ENCODE results near the gene LUZP1.
A peak's percentile ranks its signal among the peaks of the same experiment; 100 is the strongest.
"Not testable (repeated sequence)": the region's sequence is repeated elsewhere in the genome, so short reads cannot be mapped to it uniquely, and the experiment has no call there.

Gene LUZP1

DNA sequence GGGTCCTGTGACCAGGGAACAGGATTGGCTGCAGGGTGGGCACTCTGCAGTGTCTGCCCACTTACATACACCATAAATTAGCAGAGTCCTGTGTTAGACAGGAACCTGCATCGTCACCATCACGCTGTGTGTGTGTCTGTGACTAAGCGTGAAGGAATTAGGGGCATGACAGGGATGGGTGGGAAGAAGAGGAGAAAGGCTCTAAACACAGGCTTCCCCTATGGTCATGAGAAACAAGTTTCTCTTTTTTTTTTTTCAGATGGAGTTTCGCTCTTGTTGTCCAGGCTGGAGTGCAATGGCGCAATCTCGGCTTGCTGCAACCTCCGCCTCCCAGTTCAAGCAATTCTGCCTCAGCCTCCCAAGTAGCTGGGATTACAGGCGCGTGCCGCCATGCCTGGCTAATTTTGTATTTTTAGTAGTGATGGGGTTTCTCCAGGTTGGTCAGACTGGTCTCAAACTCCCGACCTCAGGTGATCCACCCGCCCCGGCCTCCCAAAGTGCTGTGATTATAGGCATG, 20.3 kb upstream of the LUZP1 start:
- not testable (repeated sequence) for DNase-seq (ENCODE audit: low read depth)

DNA sequence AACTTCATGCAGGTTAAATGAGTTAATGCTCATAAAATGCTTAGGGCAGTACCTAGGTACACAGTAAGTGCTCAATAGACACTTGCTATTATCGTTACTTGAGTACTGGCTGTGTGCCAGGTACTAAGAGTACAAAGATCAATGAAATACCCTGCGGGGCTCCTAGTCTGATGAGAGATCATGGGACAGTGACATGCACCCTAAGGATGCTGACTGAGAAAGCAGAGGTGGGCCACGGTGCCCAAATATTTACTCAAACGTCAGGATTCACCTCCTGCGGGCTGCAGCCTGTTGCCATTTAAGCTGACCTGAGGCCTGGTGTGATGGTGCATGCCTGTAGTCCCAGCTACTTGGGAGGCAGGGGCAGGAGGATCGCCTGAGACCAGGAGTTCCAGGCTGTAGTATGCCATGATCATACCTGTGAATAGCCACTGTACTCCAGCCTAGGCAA, 19.8 kb upstream of the LUZP1 start:
- no peak for DNase-seq (ENCODE audit: low read depth)

DNA sequence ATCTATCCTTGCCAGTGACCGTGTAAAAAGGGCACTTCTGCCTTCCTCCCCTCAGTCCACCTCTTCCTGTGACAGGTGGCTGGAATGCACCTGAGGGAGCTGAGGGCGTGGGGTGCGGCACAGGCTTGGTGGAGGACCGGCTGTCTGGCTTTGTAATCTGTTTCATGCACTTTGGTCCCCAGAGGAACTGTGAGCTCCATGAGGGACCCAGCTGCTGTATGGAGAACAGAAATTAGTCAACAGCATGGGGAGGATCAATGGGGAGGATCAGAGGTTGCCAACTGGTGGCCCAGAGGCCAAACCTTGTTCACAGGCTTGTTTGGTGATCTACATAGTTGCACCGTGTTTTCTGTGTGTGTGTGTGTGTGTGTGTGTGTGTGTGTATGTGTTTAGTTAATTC, 19.0 kb upstream of the LUZP1 start:
- DNase-seq (ENCODE audit: low read depth), result no peak

DNA sequence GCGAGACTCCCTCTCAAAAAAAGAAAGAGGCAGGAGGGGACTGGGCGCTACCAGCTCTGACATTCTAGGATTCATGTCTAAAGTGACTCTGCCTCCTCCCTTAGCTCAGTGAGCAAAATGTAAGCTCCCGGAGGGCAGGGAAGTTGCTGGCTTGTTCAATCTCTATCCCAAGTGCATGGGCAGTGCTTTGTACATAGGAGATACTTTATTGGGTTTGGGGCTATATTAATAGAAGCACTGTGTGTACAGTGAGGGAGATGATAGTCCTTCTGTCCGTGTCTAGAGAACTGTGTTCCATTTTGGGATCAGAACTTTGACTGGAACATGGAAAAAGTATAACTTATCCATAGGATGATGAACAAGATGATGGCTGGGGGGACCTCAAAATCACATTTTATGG, 16.7 kb upstream of the LUZP1 start:
- no peak for DNase-seq (ENCODE audit: low read depth)

DNA sequence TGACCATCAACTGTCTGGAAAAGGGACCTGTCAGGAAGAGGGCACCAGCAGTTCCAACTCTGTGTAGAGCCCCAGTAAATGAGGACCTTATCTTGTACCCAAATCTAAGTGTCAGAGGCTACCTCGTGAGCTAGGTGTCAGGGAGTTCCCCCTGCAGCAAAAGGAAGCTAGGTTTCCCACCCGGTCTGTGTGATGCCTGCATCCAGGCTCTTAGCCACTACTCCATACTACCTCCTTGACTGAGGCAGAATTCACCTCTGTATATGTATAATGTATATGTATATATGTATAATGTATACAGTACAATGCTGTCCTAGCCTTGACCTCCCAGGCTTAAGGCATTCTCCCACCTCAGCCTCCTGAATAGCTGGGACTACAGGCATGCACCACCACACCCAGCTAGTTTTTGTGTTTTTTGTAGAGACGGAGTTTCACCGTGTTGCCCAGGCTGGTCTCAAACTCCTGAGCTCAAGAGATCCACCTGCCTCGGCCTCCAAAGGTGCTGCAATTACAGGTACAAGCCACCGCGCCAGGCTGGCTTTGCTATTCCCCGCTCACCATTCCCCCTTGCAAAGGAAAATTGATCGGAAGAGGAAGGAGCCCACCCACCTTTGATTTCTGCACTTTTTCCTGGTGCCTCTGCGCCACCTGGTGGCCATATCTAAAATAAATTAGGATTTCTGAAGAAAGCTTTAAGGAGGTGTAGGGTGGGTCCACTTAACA, 15.7 kb upstream of the LUZP1 start:
- DNase-seq (ENCODE audit: low read depth), result no peak

DNA sequence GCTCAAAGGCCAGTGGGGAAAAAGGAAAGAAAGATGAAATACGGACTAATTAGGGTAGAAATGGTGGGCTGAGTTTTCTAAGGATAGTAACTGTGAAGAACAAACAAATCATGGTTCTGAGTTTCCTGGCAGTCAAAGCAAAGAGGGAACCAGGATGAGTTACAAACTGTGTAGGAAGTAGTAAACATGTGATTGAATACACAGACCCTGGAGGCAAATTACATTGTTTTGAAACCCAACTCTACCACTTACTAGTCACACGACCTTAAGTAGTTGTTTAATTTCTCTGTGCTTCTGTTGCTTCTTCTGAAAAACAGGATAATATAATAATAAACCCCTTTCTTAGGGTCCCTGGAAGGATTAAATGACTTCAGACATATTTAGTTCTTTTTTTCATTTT, 11.2 kb upstream of the LUZP1 start:
- no peak for DNase-seq (ENCODE audit: low read depth)

DNA sequence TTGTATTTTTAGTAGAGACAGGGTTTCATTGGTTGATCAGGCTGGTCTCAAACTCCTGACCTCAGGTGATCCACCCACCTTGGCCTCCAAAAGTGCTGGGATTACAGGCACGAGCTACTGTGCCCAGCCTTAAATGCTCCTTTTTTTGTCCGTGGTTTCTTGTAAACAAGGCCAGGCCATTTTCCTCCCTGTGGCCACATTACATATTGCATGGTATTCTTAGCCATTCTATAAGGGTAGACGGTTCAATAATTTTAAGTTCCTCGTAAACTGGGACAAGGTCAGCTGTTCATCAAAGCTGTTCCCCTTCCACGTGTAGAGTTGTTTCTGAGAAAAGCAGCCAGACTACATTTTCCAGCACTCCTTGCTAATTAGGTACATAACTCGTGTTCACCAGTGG, 10.3 kb upstream of the LUZP1 start:
- no peak for DNase-seq (ENCODE audit: low read depth)

DNA sequence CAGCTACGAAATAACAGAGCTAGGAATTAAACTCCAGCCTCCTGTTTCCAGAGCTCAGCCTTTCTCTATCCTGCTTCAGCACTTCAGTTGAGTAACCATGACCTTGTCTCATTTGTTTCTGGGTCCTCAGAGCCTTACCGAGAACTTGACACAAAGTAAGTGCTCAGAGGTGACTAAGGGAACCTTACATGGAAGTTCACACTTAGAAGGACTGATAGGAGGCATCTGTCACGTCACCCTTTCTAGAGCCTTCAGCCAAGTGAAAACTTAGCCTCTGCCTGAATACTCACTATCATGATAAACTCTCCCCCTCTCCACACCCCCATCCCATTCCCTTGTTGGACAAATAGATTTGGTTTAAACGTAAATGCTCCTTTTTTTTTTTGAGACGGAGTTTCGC, 9.8 kb upstream of the LUZP1 start:
- DNase-seq (ENCODE audit: low read depth), result no peak

DNA sequence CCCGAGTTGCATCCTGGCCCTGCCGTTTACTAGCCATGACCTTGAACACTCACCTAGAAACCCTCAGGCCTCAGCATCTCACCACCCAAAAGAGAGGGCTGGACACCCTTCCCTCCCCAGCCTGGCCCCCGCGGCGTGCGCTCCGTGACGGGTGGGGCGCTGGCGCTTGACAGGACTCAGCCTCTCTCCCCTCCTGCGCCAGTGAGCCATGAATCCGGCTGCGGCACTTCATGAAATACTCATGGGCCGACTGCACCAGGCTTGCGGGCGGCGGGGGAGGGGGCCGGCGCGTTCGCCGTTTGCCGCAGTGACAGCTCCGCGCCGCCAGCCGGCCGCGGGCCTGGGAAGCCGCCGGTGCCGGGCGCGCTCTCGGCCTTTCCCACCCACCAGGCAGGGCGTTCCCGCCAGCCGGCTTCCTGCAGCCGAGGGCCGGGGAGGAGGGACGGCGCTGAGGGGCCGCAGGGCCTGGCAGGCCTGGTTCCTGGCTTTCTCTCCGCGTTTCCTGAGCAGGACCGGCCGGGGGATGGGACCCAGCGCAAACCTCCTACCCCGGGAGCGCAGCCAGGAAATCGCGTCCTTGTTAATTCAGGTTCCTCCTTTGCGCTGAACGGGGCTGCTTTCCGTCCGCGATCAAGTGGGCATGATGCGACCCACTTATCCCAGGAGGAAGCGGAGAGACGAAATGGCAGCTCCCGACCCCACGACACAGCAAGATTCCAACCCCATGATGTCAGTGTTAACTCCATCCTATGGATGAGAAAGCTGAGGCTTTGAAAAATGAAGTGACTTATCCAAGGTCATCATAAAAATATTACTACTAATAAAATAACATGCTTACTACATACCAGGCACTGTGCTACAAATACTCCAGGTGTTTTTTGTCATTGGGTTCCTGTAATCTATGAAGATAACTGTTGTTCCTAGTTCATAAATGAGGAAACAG, 9.1 kb upstream of the LUZP1 start:
- peak; percentile 22 for DNase-seq (ENCODE audit: low read depth)

DNA sequence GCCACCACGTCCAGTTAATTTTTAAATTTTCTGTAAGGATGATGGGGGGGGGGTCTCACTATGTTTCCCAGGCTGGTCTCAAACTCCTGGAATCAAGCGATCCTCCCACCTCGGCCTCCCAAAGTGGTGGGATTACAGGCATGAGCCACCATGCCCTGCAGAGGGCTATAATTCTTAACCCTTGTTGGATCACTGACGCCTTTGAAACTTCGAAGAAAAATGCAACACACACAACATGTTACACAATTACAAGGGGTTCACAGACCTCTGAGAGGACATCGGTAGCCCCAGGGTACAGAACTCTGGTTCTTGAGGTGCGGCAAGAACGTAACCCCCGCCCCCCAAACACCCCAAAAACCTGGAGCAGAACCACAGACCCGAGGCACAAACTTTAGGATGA, 8.4 kb upstream of the LUZP1 start:
- no peak for DNase-seq (ENCODE audit: low read depth)

DNA sequence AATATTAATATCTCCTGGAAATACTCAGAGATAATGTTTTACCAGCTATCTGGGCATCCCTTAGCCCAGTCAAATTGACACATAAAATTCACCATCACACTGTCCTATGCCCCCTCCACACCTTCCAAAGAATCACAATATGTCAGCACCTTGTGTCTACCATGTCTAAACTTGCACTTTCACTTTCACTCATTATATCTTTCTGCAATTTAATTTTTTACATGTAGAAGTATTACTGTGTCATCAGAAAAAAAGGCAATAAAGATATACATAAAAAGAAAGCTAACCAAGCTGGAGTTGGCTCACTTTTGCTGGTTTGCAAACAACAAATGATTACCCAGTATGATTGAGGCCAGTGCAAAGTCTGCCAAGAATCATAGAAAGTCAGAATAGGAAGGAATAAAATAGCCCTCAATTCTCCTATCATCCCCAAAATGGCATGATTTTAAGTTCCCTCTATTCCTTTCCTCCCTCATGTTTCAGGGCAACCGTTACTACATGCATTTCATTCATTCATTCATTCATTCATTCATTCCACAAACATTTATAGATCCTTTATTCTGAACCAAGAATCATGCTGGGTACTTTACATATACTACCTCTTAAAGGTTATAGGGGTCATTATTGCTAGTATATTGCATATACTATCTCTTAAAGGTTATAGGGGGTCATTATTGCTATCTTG, 5.9 kb upstream of the LUZP1 start:
- no peak for DNase-seq (ENCODE audit: low read depth)

DNA sequence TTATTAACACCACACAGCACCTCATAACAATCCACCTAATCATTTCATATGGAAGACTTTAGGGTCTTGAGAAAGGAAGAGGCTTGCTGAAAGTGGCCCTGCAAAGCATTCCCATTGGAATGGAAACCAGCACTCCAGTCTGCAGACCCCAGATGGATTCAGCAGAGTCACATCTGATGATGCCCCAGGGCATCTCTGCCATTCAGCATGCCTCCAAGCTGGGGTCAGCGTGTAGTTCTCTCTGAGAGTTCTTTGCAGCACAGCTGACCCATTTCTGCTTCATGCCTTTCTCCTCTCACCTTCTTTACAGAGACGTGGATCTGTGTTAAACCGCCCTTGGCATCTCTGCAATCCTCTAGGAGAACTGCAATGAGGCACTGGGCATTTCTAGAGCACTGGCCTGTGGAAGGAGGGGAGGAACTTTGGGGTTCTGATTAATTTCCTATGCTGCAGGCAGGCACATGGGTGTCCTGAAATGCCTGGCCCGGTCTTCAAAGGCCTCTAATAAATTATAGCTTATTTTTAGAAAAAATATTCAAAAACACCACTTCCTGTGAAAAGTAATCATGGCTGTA, 2.6 kb upstream of the LUZP1 start:
- no peak for DNase-seq (ENCODE audit: low read depth)

DNA sequence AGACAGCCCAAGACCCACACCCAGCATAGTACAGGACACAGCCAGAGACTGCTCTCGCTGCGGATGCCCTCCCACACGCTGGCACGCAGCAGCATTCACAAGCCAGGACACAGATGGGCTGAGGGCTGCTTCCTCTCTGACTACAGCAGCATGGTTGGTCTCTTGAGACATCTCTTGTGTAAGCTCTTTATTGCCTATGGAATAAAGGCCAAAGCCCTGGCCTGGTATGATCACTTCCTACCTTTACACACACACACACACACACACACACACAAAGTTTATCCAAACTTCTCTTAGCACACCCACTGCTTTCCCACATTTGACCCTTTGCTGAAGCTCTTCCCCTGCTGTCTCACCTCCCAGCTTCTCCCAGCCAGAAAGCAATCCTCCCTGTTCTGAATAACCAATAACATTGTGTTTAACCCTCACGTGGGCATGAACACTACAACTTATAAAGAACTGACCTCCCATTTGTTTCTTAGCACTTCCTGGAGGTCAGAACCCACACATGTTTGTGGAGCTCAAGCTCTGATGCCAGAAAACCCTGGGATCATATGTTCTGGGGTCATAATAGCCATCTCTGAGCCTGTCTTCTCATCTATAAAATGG, 1.2 kb upstream of the LUZP1 start:
- no peak for DNase-seq (ENCODE audit: low read depth)

DNA sequence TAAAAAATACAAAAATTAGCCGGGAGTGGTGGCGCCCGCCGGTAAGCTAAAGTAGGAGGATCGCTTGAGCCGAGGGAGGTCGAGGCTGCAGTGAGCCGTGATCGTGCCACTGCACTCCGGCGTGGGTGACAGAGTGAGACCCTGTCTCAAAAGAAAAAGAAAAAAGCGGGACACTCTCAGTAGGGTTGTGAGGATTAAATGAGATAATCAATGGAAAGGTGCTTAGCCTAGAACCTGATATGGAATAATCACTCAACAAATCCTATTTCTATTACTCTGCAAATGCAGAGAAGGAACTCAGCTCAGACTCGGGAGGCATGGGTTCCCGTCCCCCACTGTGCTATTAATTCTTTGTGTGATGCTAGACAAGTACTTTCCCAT, 529 bp upstream of the LUZP1 start:
- DNase-seq (ENCODE audit: low read depth), result no peak

DNA sequence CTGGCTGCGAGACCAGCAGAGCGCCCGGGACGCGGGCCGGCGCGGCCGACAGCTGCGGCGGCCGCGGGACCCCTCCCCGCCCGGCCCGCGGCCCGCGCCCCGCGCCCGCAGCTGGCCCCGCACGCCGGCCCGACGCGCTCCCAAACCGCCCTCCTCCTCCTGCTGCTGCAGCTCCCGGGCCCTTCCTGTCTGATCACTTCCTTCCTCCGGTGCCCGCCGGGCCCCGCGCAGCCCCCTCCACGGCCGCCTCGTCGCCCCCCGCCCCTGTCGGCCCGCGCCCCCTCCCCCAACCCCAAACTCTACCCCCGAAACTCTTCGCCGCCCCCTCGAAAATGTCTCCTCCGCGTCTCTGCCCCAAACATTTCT, 594 bp downstream of the LUZP1 start:
- DNase-seq (ENCODE audit: low read depth), result peak; percentile 16

DNA sequence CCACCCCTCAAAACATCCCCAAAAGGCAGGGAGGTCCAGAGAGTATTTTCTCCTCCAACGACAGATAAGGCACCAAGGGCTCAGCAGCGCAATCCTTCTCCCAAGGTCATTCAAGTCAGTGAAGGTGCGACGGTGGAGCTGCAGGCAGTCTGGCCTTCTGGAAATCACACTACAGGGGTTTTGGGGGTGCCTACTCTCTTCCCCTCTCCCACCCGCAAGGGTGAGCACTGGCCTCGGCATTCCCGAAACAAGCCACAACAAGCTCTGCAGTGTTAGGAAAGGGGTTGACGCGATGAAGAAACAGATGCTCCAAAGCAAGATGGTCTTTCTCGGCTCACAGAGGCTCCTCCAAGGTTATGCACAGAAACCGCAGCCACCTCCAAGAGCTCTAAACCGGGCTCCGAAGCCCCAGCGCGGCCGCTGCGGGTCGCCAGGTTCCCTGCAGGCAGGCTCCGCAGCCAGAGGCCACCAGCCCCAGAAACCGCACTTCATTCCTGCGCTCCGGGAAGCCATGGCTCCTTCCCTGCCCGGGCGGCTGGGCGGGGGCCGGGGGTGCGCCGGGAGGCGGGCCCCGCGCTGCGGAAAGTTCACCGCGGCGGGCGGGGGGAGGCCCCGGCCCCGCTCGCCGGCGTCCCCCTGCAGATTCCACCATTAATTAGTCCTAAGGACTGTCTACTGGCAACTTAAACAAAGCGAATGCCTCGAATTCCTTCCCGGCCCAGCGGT, 1.1 kb downstream of the LUZP1 start:
- peak; percentile 32 for DNase-seq (ENCODE audit: low read depth)

DNA sequence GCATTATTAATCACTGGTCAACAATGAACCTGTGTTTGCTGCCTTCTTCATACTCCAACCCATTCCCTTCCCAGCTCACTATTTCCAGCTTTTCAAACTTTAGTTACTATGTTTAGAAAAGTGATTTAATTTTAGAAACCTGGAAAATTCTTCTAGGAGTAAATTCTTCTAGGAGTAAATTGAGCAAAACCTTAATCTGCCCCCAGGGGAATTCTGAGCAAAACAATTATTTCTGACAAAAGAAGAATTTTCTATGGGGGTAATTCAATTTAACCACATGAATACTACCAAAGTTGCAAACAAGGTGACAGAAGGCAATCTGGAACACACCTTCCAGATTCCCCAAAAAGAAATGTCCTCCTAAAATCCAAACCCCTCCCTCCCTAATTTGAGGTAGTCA, 1.8 kb downstream of the LUZP1 start:
- DNase-seq (ENCODE audit: low read depth), result no peak

DNA sequence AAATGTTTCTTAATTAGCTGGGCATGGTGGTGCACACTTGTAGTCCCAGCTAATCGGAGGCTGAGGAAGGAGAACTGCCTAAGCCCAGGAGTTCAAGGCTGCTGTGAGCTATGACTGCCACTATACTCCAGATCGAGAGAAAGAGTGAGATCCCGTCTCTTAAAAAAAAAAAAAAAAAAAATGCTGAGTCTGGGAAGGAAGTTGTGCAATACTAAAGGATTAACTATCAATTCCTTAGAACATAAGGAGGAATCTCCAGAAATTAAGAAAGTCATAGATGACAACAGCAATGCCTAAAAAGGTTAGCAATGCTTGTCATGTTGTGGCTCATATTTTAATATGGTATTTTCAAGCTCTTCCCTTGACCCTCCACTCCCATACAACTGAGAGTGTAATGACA, 5.3 kb downstream of the LUZP1 start:
- DNase-seq (ENCODE audit: low read depth), result no peak

DNA sequence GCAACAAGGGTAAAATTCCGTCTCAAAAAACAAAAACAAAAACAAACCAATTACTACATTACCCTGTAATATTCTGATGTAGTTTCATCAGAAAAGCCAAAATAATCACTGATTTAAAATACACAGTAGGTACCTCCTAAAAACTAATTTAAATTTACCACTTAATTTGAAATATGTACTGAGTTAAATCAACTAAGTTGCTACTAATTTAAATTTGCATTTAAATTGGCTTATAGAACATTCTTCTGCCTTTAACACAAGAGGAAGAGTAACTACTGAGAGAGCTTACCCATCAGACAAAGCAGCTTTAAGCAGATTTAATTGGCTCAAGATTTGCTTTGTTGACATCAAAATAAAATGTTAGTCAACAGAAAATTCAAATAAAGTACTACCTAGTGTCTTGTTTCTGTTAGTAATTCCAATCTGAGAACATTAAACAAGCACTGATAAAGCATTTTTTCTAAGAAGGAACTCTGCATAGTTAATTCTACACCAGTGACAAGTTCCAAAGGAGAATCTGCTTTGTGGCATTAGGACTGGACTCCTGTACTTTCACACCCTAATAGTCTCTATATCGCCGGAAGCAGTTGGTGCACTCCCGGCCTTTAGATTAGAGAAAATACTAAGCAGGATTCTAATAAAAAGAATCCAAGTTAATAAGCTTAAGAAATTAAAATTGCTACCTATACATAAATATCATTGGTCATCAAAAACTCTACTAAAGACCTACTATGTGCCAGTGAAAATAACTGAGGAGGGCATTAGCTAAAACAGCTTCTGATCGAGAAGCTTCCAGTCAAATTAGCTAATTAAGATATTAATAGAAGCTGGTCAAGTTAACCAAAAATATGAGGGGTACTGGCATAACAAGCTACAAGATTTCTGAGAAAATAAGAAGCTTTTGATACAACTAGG, 8.4 kb downstream of the LUZP1 start:
- DNase-seq (ENCODE audit: low read depth), result no peak

DNA sequence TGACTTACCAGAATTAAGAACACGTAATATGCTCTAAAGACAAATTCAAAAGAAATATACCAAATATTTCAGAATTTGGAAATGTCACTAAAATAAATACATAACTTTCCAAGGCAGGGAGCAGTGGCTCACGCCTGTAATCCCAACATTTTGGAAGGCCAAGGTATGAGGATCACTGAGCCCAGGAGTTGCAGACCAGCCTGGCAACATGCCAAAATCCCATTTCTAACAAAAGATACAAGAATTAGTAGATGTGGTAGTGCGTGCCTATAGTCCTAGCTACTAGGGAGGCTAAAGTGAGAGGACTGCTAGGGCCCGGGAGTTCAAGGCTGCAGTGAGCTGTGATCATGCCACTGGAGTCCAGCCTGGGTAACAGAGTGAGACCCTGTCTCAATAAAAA, 11.7 kb downstream of the LUZP1 start:
- DNase-seq (ENCODE audit: low read depth), result no peak

Data from T follicular helper cell (primary cell).